ENCODE measurements around the gene ANKMY2. TPM values are rescaled to one million over a fixed set of nuclear protein-coding genes. Genes with fewer than 3 reads are reported as not detected.

The ANKMY2 gene
- polyA plus RNA-seq, 1 donor from 2014 or later = 94.7 TPM

DNA sequence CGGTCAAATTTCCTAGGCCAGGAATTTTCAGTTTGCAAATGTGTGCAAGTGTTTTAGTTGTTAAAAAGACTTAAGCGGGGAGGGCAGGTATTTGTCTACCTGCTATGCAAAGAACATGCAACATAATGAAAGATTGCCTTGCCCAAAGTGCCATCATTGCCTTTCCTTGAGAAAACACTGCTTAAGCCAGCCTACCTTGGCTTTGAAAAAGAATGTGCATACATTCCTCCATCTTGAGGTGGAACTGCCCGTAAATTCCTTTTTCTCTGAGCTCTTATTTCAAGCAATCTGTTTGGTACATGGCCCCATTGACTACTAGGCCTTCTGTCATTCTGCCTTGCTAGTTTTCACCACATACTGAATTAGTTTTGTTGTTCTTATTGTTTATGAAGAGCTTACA, 29.7 kb upstream of the ANKMY2 start:
- TF ChIP-seq EZH2 (IDR thresholded peaks at IDR 0.05; ENCODE audit: borderline replicate concordance, insufficient read depth, low read length, poor library complexity, severe bottlenecking) (no peak), SMC3 (conservative IDR thresholded peaks at IDR 0.05; ENCODE audit: poor library complexity) (no peak), POLR2AphosphoS5 (IDR thresholded peaks at IDR 0.05) (no peak), EP300 (conservative IDR thresholded peaks at IDR 0.05; ENCODE audit: poor library complexity, severe bottlenecking) (no peak), RAD21 (conservative IDR thresholded peaks at IDR 0.05) (no peak), MXI1 (conservative IDR thresholded peaks at IDR 0.05; ENCODE audit: poor library complexity, severe bottlenecking) (no peak), TAF1 (IDR thresholded peaks at IDR 0.05; ENCODE audit: low read depth) (no peak)
- TF ChIP-seq, protein P1, sequence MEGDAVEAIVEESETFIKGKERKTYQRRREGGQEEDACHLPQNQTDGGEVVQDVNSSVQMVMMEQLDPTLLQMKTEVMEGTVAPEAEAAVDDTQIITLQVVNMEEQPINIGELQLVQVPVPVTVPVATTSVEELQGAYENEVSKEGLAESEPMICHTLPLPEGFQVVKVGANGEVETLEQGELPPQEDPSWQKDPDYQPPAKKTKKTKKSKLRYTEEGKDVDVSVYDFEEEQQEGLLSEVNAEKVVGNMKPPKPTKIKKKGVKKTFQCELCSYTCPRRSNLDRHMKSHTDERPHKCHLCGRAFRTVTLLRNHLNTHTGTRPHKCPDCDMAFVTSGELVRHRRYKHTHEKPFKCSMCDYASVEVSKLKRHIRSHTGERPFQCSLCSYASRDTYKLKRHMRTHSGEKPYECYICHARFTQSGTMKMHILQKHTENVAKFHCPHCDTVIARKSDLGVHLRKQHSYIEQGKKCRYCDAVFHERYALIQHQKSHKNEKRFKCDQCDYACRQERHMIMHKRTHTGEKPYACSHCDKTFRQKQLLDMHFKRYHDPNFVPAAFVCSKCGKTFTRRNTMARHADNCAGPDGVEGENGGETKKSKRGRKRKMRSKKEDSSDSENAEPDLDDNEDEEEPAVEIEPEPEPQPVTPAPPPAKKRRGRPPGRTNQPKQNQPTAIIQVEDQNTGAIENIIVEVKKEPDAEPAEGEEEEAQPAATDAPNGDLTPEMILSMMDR (IDR thresholded peaks at IDR 0.05; ENCODE audit: poor library complexity, severe bottlenecking) = no peak
- TF ChIP-seq, protein P2, sequence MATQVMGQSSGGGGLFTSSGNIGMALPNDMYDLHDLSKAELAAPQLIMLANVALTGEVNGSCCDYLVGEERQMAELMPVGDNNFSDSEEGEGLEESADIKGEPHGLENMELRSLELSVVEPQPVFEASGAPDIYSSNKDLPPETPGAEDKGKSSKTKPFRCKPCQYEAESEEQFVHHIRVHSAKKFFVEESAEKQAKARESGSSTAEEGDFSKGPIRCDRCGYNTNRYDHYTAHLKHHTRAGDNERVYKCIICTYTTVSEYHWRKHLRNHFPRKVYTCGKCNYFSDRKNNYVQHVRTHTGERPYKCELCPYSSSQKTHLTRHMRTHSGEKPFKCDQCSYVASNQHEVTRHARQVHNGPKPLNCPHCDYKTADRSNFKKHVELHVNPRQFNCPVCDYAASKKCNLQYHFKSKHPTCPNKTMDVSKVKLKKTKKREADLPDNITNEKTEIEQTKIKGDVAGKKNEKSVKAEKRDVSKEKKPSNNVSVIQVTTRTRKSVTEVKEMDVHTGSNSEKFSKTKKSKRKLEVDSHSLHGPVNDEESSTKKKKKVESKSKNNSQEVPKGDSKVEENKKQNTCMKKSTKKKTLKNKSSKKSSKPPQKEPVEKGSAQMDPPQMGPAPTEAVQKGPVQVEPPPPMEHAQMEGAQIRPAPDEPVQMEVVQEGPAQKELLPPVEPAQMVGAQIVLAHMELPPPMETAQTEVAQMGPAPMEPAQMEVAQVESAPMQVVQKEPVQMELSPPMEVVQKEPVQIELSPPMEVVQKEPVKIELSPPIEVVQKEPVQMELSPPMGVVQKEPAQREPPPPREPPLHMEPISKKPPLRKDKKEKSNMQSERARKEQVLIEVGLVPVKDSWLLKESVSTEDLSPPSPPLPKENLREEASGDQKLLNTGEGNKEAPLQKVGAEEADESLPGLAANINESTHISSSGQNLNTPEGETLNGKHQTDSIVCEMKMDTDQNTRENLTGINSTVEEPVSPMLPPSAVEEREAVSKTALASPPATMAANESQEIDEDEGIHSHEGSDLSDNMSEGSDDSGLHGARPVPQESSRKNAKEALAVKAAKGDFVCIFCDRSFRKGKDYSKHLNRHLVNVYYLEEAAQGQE (IDR thresholded peaks at IDR 0.05; ENCODE audit: borderline replicate concordance) = no peak
- Histone ChIP-seq H3K27ac (ENCODE audit: low read length) (no peak overlapping the region), H3K4me2 (ENCODE audit: low read length) (no peak overlapping the region), H3K27me3 (ENCODE audit: insufficient read depth, low read depth, low read length) (no peaks in the 10 kb centered on the region), H3K9me2 (ENCODE audit: insufficient read depth, low read length) (no peaks in the 10 kb centered on the region), H2AFZ (ENCODE audit: low read depth, low read length) (no peak overlapping the region), H3K9me3 (ENCODE audit: low read length) (no peaks in the 10 kb centered on the region), H3K36me3 (ENCODE audit: insufficient read depth, low read length) (peaks cover 10% of the 10 kb centered on the region), H3F3A (ENCODE audit: insufficient read depth, low read length, poor library complexity, severe bottlenecking) (no peaks in the 10 kb centered on the region), H3K9ac (ENCODE audit: low read length) (no peak overlapping the region), H3K4me3 (ENCODE audit: low read length) (no peak overlapping the region), H3K79me2 (replicated peaks; ENCODE audit: insufficient read depth, low read length) (no peaks in the 10 kb centered on the region), H4K20me1 (ENCODE audit: insufficient read depth) (no peaks in the 10 kb centered on the region)

DNA sequence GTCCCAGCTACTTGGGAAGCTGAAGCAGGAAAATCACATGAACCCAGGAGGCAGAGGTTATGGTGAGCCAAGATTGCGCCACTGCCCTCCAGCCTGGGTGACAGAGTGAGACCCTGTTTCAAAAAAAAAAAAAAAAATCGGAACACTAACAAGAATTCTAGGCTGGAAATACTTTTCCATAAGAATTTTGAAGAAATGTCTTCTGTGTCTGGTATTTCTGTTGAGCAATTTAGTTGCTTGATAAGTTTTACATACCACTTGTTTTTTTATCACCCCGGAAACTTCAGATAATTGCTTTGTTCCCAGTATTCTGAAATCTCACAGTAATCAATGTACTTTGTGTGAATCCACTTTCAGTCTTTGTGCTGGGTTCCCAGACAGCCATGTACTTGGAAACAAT, 26.3 kb upstream of the ANKMY2 start:
- H3F3A ChIP-seq (ENCODE audit: insufficient read depth, low read length, poor library complexity, severe bottlenecking) = no peaks in the 10 kb centered on the region
- H3K9me3 ChIP-seq (ENCODE audit: low read length) = no peaks in the 10 kb centered on the region
- H3K4me2 ChIP-seq (ENCODE audit: low read length) = no peak overlapping the region
- H3K9me2 ChIP-seq (ENCODE audit: insufficient read depth, low read length) = no peaks in the 10 kb centered on the region
- H3K4me3 ChIP-seq (ENCODE audit: low read length) = no peak overlapping the region
- no peak overlapping the region for H2AFZ ChIP-seq (ENCODE audit: low read depth, low read length)
- H3K9ac ChIP-seq (ENCODE audit: low read length) = no peak overlapping the region
- peaks cover 10% of the 10 kb centered on the region for H3K36me3 ChIP-seq (ENCODE audit: insufficient read depth, low read length)
- TF ChIP-seq EZH2 (IDR thresholded peaks at IDR 0.05; ENCODE audit: borderline replicate concordance, insufficient read depth, low read length, poor library complexity, severe bottlenecking) (no peak), TAF1 (IDR thresholded peaks at IDR 0.05; ENCODE audit: low read depth) (no peak), EP300 (conservative IDR thresholded peaks at IDR 0.05; ENCODE audit: poor library complexity, severe bottlenecking) (no peak), RAD21 (conservative IDR thresholded peaks at IDR 0.05) (no peak), POLR2AphosphoS5 (IDR thresholded peaks at IDR 0.05) (no peak), MXI1 (conservative IDR thresholded peaks at IDR 0.05; ENCODE audit: poor library complexity, severe bottlenecking) (no peak), SMC3 (conservative IDR thresholded peaks at IDR 0.05; ENCODE audit: poor library complexity) (no peak)
- TF ChIP-seq, protein P2 (IDR thresholded peaks at IDR 0.05; ENCODE audit: borderline replicate concordance) = no peak
- TF ChIP-seq, protein P1 (IDR thresholded peaks at IDR 0.05; ENCODE audit: poor library complexity, severe bottlenecking) = no peak
- no peaks in the 10 kb centered on the region for H4K20me1 ChIP-seq (ENCODE audit: insufficient read depth)
- no peaks in the 10 kb centered on the region for H3K79me2 ChIP-seq (replicated peaks; ENCODE audit: insufficient read depth, low read length)
- no peak overlapping the region for H3K27ac ChIP-seq (ENCODE audit: low read length)
- H3K27me3 ChIP-seq (ENCODE audit: insufficient read depth, low read depth, low read length) = no peaks in the 10 kb centered on the region
